CD4-positive, CD25-positive, alpha-beta regulatory T cell (primary cell): ENCODE data around the gene CCNY. TPM values are rescaled to one million over a fixed set of nuclear protein-coding genes. Genes with fewer than 3 reads are reported as not detected.
A peak's percentile ranks its signal among the peaks of the same experiment; 100 is the strongest.

ENCODE experiments used
- ATAC-seq, 2 donors: fragments of 150-1000 bp; cut with Tn5 transposase; one replicate each; pipeline ENCODE4 v1.10.0; 2021; ENCODE audit warnings: low read depth in 2 of 2, moderate number of reproducible peaks in 2 of 2, moderate library complexity in 1 of 2
- DNase-seq, 3 donors: peaks; one replicate each; pipeline versions ENCODE4 v3.0.0 to v3.0.0-alpha.2; 2012 to 2022; ENCODE audit warnings: mixed read lengths in 1 of 3
- H3K27ac ChIP-seq: one replicate; pipeline ENCODE4 v1.7.0; 2013; ENCODE audit warnings: mild to moderate bottlenecking, low read length; ENCODE audit not compliant: insufficient read depth, poor library complexity, severe bottlenecking
- H3K27me3 ChIP-seq: one replicate; pipeline ENCODE4 v1.7.0; 2013; ENCODE audit warnings: low read length; ENCODE audit not compliant: control insufficient read depth, insufficient read depth
- H3K36me3 ChIP-seq: one replicate; pipeline ENCODE4 v1.7.0; 2013; ENCODE audit warnings: mild to moderate bottlenecking, low read length, moderate library complexity; ENCODE audit not compliant: control insufficient read depth, insufficient read depth
- H3K4me1 ChIP-seq: 2 replicates; pipeline ENCODE4 v1.7.0; 2013; ENCODE audit warnings: mild to moderate bottlenecking, low read length; ENCODE audit not compliant: insufficient read depth, control insufficient read depth, poor library complexity, severe bottlenecking
- H3K4me3 ChIP-seq: one replicate; pipeline ENCODE4 v1.7.0; 2013; ENCODE audit warnings: low read depth, mild to moderate bottlenecking, low read length, moderate library complexity
- H3K9me3 ChIP-seq, 2 experiments: 1 replicate in 1 of 2; 2 replicates in 1 of 2; pipeline ENCODE4 v1.7.0; 2013; ENCODE audit warnings: low read length in 2 of 2, mild to moderate bottlenecking in 1 of 2, moderate library complexity in 1 of 2; ENCODE audit not compliant: control insufficient read depth in 2 of 2
- H3K27ac Mint-ChIP-seq, 3 donors: one replicate each; pipeline ENCODE4 v1.8.0; 2020 to 2022; ENCODE audit warnings: mild to moderate bottlenecking in 3 of 3, mixed read lengths in 3 of 3, moderate library complexity in 2 of 3
- H3K27me3 Mint-ChIP-seq: one replicate; pipeline ENCODE4 v1.8.0; 2022; ENCODE audit warnings: mild to moderate bottlenecking, mixed read lengths
- H3K36me3 Mint-ChIP-seq: one replicate; pipeline ENCODE4 v1.8.0; 2020; ENCODE audit warnings: mixed read lengths
- H3K4me1 Mint-ChIP-seq, 4 donors: one replicate each; pipeline ENCODE4 v1.8.0; 2020 to 2022; ENCODE audit warnings: mixed read lengths in 4 of 4, mild to moderate bottlenecking in 1 of 4
- H3K4me3 Mint-ChIP-seq, 4 donors: one replicate each; pipeline ENCODE4 v1.8.0; 2020 to 2022; ENCODE audit warnings: mild to moderate bottlenecking in 4 of 4, mixed read lengths in 4 of 4, moderate library complexity in 3 of 4
- H3K9me3 Mint-ChIP-seq, 7 donors: one replicate each; pipeline ENCODE4 v1.8.0; 2020 to 2022; ENCODE audit warnings: mixed read lengths in 7 of 7, mild to moderate bottlenecking in 3 of 7, moderate library complexity in 2 of 7
- polyA plus RNA-seq, 4 donors: library from polyadenylated mRNA; unstranded; fragments of 300-500 nt; fragmentation: Illumina TruSeq; gene quantifications; one replicate each; pipeline ENCODE4 v1.2.3, GENCODE V29; 2021
- total RNA-seq: library from RNA; stranded (reverse); gene quantifications from one replicate; pipeline ENCODE4 v1.2.3, GENCODE V29; 2022

The CCNY gene
- total and polyA plus RNA-seq, 5 donors from 2014 or later: 6.4 to 58.3 (median 13.1) TPM

DNA sequence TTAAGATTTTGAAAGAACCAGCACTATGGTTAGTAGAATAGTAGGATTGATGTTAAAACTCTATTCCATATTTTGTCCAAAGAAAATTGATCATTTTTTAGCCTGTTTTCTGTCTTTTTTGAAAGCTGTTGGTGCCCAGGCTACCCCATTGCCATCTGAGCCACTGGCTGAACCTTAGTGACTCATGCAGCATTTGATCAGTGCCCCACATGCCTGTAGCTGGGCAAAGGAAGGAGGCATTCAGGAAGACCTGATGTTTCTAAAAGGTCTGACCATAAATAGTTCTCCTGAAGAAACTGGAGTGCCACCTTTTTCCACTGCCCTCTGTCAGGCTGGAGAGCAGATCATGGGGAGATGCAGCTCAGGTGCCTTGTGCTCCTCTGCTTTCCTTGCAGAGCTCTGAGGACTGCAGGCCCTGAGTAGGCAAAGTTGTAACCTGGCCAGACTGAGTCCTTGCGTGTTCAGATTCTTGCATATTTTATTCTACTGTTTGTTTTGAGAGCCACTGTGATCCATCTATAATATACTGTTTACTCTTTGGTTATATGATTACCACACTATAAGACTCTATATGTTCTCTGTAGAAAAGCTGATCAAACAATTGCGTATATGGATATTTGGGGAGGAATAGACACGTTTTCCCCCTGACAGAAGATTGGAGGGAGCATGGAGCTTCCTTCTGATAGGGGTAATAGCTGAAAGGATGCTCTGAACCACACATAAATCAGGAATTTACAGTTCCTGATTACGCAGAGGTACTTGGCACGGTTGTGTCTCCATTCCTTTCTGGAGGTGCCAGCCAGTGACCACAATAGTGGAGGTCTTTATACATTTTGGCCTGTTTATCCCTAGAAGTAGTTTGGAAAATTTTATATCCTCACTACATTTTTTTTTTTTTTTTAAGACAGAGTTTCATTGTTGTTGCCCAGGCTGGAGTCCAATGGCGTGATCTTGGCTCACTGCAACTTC, 219.9 kb downstream of the CCNY start:
- DNase-seq: no peak
- Mint-ChIP-seq H3K27me3 (no peaks in the 10 kb centered on the region), H3K4me1 (peaks cover 0 to 11% (median 4%) of the 10 kb centered on the region in 4 donors), H3K9me3 (no peaks in the 10 kb centered on the region), H3K36me3 (peaks cover 25% of the 10 kb centered on the region), H3K4me3 (no peak overlapping the region), H3K27ac (peak overlapping the region in 1 of 3 donors; percentile 36)
- no peak for ATAC-seq
- H3K27me3 ChIP-seq: no peaks in the 10 kb centered on the region
- H3K9me3 ChIP-seq: no peaks in the 10 kb centered on the region
- H3K4me1 ChIP-seq: no peaks in the 10 kb centered on the region
- H3K36me3 ChIP-seq: peaks cover 35% of the 10 kb centered on the region
- H3K27ac ChIP-seq: no peak overlapping the region
- H3K4me3 ChIP-seq: no peak overlapping the region

DNA sequence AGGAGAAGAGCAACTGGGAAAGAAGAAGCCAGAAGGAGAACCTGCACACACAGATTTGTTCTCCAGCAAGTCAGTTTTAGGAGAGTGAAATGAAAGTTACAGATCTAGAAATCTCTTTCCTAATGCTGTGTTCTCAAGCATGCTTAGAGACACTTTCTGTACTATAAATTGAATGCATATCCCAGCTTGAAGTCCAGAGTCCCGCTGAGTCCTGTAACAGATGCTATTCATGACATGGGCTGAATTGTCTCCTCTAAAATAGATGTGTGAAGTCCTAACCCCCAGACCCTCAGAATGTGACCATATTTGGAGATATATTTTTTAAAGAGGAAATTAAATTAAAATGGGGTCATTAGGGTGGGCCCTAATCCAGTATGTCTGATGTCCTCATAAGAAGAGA, 222.0 kb downstream of the CCNY start:
- no peak for ATAC-seq
- peaks cover 28% of the 10 kb centered on the region for H3K36me3 ChIP-seq
- no peaks in the 10 kb centered on the region for H3K27me3 ChIP-seq
- Mint-ChIP-seq H3K9me3 (no peaks in the 10 kb centered on the region), H3K36me3 (peaks cover 20% of the 10 kb centered on the region), H3K27me3 (no peaks in the 10 kb centered on the region), H3K27ac (peak overlapping the region in 1 of 3 donors; percentile 81), H3K4me3 (no peak overlapping the region), H3K4me1 (peaks cover 2 to 10% (median 5%) of the 10 kb centered on the region in 4 donors)
- H3K9me3 ChIP-seq: no peaks in the 10 kb centered on the region
- no peaks in the 10 kb centered on the region for H3K4me1 ChIP-seq
- no peak for DNase-seq
- no peak overlapping the region for H3K27ac ChIP-seq
- H3K4me3 ChIP-seq: no peak overlapping the region

- Mint-ChIP-seq H3K36me3 (peaks cover 20% of the 10 kb centered on the region), H3K27me3 (no peaks in the 10 kb centered on the region), H3K9me3 (no peaks in the 10 kb centered on the region), H3K4me3 (no peak overlapping the region), H3K27ac (no peak overlapping the region), H3K4me1 (peaks cover 4 to 11% (median 7%) of the 10 kb centered on the region in 4 donors)
- Histone ChIP-seq H3K36me3 (peaks cover 19% of the 10 kb centered on the region), H3K27ac (no peak overlapping the region), H3K4me3 (no peak overlapping the region), H3K4me1 (no peaks in the 10 kb centered on the region), H3K27me3 (no peaks in the 10 kb centered on the region), H3K9me3 (no peaks in the 10 kb centered on the region)
- ATAC-seq (no peak), DNase-seq (no peak)
Measured at GRCh38 chr10:35559416-35559815, 223.1 kb downstream of the CCNY start.

DNA sequence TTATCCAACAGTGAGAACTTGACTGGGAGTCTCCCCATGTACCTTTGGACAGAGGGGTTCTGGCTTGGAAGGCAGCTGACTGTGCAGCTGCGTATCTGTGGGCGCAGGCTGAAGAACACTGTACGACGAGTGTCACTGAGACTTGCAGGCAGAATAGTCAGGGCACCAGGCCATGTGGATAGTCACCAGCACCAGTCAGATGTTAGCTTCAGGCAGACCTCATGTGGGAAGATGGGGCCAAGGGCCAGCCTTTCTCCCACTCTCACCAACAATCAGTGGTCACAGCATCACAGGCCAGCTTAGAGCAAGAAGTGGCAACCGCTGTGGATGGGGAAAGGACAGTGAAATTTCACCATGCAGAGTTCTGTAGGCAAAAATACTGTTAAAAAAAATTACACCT, 225.4 kb downstream of the CCNY start:
- H3K27ac ChIP-seq: no peak overlapping the region
- ATAC-seq: no peak
- Mint-ChIP-seq H3K27ac (peak overlapping the region in 1 of 3 donors; percentile 56), H3K4me3 (no peak overlapping the region), H3K27me3 (no peaks in the 10 kb centered on the region), H3K9me3 (no peaks in the 10 kb centered on the region), H3K4me1 (peaks cover 0 to 9% (median 6%) of the 10 kb centered on the region in 4 donors), H3K36me3 (peaks cover 27% of the 10 kb centered on the region)
- peaks cover 25% of the 10 kb centered on the region for H3K36me3 ChIP-seq
- no peak overlapping the region for H3K4me3 ChIP-seq
- no peaks in the 10 kb centered on the region for H3K9me3 ChIP-seq
- H3K27me3 ChIP-seq: no peaks in the 10 kb centered on the region
- no peak for DNase-seq
- H3K4me1 ChIP-seq: no peaks in the 10 kb centered on the region

DNA sequence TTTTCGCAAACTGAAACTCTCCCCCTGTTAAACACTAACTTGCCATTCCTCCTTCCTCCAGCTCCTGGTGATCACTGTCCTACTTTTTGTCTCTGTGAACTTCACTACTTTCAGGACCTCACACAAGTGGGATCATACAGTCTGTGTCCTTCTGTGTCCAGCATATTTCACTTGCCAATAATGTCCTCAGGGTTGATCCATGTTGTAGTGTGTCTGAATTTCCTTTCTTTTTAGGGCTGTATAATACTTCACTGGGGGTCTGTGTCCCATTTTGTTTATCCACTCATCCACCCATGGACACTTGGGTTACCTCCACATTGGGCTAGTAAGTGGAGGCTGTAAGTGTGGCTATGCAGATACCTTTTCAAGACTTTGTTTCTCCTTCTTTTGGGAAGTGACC, 226.1 kb downstream of the CCNY start:
- peaks cover 0 to 9% (median 6%) of the 10 kb centered on the region in 4 donors for H3K4me1 Mint-ChIP-seq
- Histone ChIP-seq H3K36me3 (peaks cover 29% of the 10 kb centered on the region), H3K4me3 (no peak overlapping the region), H3K27me3 (no peaks in the 10 kb centered on the region), H3K4me1 (no peaks in the 10 kb centered on the region), H3K27ac (no peak overlapping the region), H3K9me3 (no peaks in the 10 kb centered on the region)
- no peaks in the 10 kb centered on the region for H3K9me3 Mint-ChIP-seq
- H3K27ac Mint-ChIP-seq: peak overlapping the region in 2 of 3 donors; percentile 34 to 35
- peaks cover 32% of the 10 kb centered on the region for H3K36me3 Mint-ChIP-seq
- no peak overlapping the region for H3K4me3 Mint-ChIP-seq
- H3K27me3 Mint-ChIP-seq: no peaks in the 10 kb centered on the region
- ATAC-seq (no peak), DNase-seq (no peak)

- peak in 1 of 2 donors; percentile 55 for ATAC-seq
Measured at GRCh38 chr10:35563261-35563891, 227.1 kb downstream of the CCNY start.

GRCh38 chr10:35564341-35564968, 228.1 kb downstream of the CCNY start:
- no peak overlapping the region for H3K4me3 ChIP-seq
- H3K36me3 ChIP-seq: peaks cover 43% of the 10 kb centered on the region
- H3K4me3 Mint-ChIP-seq: no peak overlapping the region
- no peaks in the 10 kb centered on the region for H3K9me3 ChIP-seq
- no peaks in the 10 kb centered on the region for H3K27me3 ChIP-seq
- H3K4me1 Mint-ChIP-seq: peaks cover 0 to 8% (median 5%) of the 10 kb centered on the region in 4 donors
- no peaks in the 10 kb centered on the region for H3K4me1 ChIP-seq
- H3K27ac Mint-ChIP-seq: peak overlapping the region in 1 of 3 donors; percentile 55
- H3K9me3 Mint-ChIP-seq: no peaks in the 10 kb centered on the region
- ATAC-seq (no peak), DNase-seq (peak in 1 of 3 donors; percentile 11)
- H3K27me3 Mint-ChIP-seq: no peaks in the 10 kb centered on the region
- no peak overlapping the region for H3K27ac ChIP-seq
- H3K36me3 Mint-ChIP-seq: peaks cover 24% of the 10 kb centered on the region

More at GRCh38 chr10:35563261-35563891, 227.1 kb downstream of the CCNY start:
- H3K36me3 Mint-ChIP-seq: peaks cover 27% of the 10 kb centered on the region
- H3K9me3 ChIP-seq: no peaks in the 10 kb centered on the region
- no peak overlapping the region for H3K4me3 Mint-ChIP-seq
- no peak overlapping the region for H3K27ac ChIP-seq
- H3K9me3 Mint-ChIP-seq: no peaks in the 10 kb centered on the region
- no peaks in the 10 kb centered on the region for H3K27me3 Mint-ChIP-seq
- peaks cover 0 to 9% (median 6%) of the 10 kb centered on the region in 4 donors for H3K4me1 Mint-ChIP-seq
- H3K36me3 ChIP-seq: peaks cover 36% of the 10 kb centered on the region
- peak overlapping the region in 2 of 3 donors; percentile 40 to 48 for H3K27ac Mint-ChIP-seq
- DNase-seq: peak in 2 of 3 donors; percentile 22 to 65
- H3K4me3 ChIP-seq: no peak overlapping the region
- no peaks in the 10 kb centered on the region for H3K27me3 ChIP-seq
- no peaks in the 10 kb centered on the region for H3K4me1 ChIP-seq
